Fibroblast of mammary gland (primary cell): ENCODE data around the gene FAM222B.
"Not testable (repeated sequence)": the region's sequence is repeated elsewhere in the genome, so short reads cannot be mapped to it uniquely, and the experiment has no call there.

Experiments
- DNase-seq: peaks from one replicate; pipeline ENCODE4 v3.0.0-alpha.2; 2010; ENCODE audit warnings: low read depth
- H3K4me3 ChIP-seq: 2 replicates; pipeline ENCODE4 v1.5.1; 2011; ENCODE audit warnings: low read depth, mild to moderate bottlenecking, low read length, moderate library complexity; ENCODE audit not compliant: control insufficient read depth
- TF ChIP-seq, protein P1 (sequence below): conservative IDR thresholded peaks from 2 replicates; pipeline ENCODE4 v1.5.1; 2011; ENCODE audit warnings: low read depth, low read length, inconsistent platforms; ENCODE audit not compliant: control insufficient read depth, insufficient read depth

FAM222B gene

DNA sequence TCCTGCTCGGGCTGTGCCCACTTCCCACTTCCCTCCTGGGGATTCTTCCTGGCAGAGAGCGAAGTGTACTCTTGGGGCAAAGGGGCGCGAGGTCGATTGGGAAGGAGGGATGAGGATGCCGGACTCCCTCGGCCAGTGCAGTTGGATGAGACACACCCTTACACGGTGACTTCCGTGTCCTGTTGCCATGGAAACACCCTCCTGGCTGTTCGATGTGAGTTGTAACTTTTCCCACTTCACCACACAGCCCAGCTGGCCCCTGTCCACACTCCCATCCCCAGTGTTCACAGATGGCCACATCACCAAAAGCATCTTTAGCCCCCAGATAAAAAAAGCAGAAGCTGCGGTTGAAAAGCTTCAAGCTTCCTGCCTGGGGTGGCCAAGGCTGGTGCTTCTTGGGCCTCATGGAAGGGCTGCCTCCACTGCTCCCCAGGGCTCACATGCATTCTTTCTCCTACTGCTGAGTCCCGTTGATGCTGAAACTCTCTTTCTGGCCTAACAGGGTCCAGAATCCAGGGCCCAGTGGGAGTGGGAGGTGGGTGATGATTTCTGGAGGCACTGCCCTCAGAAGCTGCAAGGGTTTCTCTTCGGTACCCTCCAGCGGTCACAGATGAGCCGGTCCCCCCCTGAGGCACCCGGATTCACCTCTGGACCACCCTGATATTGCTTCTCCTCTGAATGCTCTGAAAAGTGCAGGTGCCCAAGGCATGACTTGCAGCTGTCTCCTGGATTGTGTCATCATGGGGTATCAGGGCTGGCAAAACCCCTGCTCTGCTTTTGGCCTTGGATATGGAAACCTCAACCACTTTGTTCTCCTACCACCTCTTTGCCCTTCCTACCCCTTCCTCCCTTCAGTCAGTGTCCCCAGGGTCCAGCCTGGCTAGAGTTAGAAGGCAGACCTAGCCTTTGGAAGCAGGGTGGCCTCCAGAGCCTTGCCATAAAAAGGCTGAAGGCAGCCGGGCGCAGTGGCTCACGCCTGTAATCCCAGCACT, 100.9 kb downstream of the FAM222B start:
- no peak overlapping the region for H3K4me3 ChIP-seq
- DNase-seq: no peak
- TF ChIP-seq, protein P1, sequence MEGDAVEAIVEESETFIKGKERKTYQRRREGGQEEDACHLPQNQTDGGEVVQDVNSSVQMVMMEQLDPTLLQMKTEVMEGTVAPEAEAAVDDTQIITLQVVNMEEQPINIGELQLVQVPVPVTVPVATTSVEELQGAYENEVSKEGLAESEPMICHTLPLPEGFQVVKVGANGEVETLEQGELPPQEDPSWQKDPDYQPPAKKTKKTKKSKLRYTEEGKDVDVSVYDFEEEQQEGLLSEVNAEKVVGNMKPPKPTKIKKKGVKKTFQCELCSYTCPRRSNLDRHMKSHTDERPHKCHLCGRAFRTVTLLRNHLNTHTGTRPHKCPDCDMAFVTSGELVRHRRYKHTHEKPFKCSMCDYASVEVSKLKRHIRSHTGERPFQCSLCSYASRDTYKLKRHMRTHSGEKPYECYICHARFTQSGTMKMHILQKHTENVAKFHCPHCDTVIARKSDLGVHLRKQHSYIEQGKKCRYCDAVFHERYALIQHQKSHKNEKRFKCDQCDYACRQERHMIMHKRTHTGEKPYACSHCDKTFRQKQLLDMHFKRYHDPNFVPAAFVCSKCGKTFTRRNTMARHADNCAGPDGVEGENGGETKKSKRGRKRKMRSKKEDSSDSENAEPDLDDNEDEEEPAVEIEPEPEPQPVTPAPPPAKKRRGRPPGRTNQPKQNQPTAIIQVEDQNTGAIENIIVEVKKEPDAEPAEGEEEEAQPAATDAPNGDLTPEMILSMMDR: no peak

- TF ChIP-seq, protein P1: no peak
- no peak for DNase-seq
- no peak overlapping the region for H3K4me3 ChIP-seq
Observed at GRCh38 chr17:28740406-28741357, 101.9 kb downstream of the FAM222B start.

DNA sequence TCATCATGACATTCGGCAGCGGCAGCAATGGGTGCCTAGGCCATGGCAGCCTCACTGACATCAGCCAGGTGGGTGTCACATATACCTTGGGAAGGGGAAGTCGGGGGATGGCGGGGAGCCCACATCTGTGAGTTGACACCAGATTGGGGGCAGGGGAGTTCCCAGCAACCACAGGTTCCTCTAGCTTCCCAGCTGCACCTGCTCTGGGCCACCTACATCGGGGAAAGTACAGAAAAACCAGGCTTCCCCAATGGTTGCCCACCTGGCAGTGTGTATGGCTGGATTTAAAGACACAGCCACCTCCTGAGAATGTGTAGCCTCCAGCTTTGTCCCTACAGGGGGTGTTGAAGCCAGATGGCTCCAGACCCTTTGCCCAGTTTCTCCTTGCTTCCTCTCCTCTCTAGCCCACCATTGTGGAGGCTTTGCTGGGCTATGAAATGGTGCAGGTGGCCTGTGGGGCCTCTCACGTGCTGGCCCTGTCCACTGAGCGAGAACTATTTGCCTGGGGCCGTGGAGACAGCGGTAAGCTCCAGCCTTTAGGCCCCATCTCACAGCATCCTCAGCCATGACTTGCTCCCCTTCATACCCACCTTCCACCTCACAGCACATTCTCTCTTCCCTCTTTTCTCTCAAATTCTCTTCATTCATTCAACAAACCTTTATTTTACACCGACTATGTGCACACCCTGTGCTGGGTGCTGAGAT, 103.8 kb downstream of the FAM222B start:
- DNase-seq: no peak
- TF ChIP-seq, protein P1: no peak
- H3K4me3 ChIP-seq: no peak overlapping the region

DNA sequence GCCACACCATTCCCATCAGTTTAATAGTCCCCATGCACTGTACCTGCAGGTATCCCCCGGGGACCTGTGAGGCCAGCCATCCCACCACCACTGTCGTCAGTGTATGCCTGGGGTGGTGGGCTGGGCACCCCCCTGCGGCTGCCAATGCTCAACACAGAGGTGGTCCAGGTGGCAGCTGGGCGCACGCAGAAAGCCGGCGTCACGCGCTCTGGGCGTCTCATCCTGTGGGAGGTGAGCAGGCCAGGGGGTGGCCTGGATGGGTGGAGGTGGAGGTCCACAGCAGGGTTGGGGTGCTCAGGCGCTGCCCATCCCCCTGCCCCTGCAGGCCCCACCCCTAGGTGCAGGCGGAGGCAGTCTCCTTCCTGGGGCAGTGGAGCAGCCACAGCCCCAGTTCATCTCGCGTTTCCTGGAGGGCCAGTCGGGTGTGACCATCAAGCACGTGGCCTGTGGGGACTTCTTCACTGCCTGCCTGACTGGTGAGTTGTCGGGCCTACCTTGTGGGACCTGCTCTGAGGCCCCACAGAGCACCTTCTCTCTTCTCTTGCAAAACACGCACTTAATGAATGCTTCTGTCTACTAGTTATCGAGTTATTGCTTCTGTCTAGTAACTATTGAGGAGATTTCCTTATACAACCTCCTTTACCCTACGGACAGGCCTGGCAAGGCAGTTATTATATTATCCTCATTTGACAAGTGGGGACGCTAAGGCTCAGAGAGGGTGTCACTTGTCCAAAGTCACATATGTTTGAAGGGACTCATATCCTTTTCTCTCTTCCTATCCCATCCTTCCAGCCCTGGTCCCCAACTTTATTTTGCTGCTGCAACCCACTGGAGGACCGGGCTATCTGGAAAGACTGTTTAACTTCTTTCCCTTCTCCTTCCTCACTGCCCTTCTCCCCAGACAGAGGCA, 104.6 kb downstream of the FAM222B start:
- DNase-seq: no peak
- H3K4me3 ChIP-seq: no peak overlapping the region
- TF ChIP-seq, protein P1: no peak

DNA sequence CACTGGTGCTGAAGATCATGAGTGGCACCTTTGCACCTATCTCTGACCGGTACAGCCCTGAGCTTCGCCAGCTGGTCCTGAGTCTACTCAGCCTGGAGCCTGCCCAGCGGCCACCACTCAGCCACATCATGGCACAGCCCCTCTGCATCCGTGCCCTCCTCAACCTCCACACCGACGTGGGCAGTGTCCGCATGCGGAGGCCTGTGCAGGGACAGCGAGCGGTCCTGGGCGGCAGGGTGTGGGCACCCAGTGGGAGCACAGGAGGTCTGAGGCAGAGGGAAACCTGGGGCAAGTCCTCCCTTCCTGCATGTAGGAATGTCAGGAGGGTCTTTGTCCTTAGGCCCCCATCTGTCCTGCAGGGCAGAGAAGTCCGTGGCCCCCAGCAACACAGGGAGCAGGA, 105.3 kb downstream of the FAM222B start:
- no peak overlapping the region for H3K4me3 ChIP-seq
- TF ChIP-seq, protein P1: no peak

DNA sequence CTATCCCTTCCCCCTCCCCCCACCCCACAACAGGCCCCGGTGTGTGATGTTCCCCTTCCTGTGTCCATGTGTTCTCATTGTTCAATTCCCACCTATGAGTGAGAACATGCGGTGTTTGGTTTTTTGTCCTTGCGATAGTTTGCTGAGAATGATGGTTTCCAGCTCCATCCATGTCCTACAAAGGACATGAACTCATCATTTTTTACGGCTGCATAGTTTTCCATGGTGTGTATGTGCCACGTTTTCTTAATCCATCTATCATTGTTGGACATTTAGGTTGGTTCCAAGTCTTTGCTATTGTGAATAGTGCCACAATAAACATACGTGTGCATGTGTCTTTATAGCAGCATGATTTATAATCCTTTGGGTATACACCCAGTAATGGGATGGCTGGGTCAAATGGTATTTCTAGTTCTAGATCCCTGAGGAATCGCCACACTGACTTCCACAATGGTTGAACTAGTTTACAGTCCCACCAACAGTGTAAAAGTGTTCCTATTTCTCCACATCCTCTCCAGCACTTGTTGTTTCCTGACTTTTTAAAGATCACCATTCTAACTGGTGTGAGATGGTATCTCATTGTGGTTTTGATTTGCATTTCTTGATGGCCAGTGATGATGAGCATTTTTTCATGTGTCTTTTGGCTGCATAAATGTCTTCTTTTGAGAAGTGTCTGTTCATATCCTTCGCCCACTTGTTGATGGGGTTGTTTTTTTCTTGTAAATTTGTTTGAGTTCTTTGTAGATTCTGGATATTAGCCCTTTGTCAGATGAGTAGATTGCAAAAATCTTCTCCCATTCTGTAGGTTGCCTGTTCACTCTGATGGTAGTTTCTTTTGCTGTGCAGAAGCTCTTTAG, 106.4 kb downstream of the FAM222B start:
- not testable (repeated sequence) for DNase-seq, H3K4me3 ChIP-seq

More for the DNA sequence above, 105.3 kb downstream of the FAM222B start:
- no peak for DNase-seq
